ENCODE results near the gene SRSF8.
A peak's percentile ranks its signal among the peaks of the same experiment; 100 is the strongest.

The SRSF8 gene

DNA sequence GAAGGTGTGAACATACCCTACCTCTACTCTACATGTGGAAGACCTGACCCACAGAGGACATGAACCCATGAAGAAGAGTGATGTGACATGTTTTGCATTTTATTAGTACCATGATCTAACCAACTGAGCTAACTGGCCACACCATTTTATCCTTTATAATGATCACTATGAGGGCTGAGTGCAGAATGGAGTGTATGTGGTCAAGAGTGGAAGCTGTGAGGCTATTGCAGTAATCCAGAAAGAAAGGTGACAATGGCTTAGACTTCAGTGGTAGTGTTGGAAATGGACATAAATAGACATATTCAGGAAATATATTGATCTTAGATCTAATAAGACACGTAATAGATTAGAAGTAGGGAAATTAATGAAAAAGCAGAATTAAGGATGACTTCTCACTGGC, 3.8 kb downstream of the SRSF8 start:
- DNase-seq: no peak

DNA sequence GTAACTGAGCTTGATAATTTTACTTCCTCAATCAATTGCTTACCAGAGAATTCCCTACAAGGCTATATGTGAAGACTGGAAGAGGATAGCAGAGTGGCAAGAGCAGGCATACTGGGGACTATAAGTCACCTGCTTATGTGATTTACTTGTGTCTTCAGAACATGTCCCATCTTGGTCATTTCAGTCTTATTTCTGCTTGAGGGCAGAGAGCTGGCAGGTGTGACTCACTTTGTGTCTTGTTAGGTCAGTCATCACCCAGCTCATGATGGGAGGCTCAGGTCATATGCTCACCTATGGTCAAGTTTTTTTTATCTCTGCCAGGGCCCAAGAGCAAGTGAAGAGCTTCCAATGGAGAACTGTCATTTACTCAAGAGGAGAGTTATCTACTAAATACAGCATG, 6.2 kb downstream of the SRSF8 start:
- no peak for DNase-seq

DNA sequence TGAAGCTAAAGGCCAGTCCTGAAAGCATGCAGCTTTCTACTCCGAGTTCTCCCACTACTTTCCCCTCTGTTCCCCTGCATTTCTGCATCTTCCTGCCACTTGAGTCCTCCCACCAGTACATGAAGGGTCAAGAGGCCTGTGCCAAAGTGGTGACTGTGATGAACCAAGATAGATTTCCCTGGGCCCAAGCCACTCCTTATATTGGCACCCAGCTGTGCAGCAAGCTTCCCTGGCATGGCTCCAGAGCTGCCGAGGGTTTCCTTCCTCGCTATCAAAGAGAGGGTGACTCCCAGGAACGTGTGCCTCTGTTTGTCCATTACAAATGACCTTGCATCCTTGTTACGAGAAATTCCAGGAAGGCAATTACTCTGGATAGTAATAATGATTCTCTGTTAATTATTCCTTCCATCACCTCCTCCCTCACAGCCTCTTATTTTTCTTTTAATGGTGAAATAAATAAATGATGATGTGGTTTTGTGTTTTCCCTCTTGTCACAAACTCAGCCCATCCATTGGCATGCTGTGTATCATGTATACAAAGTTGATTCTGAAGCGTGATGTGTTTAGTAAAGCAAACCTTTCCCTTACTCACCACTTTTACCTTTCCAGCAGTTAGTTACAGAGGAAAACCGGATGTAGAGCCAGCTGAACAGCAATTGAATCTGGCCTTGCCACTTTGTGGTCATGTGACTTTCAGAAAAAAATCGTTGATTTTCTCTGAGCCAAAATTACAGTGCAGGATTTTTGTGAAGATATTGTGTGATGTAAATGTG, 8.3 kb downstream of the SRSF8 start:
- no peak for DNase-seq

DNA sequence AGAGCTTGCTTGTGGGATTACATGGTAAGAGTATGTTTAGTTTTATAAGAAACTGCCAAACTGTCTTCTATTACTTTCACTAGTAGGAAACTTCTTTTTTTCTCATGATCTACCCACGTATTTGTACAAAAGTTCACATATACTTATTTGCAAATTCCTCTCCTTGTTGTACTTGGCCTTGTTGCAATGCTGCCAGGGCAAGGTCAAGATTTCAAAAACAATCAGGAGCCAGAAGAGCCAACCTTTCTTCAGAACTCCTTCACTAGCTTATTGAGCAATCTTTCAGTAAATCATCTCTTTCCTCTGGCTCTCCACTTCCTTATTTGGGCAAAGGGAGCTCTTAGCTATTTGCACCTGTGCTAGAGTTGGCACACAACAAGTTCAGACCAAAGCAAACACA, 9.7 kb downstream of the SRSF8 start:
- no peak for DNase-seq

DNA sequence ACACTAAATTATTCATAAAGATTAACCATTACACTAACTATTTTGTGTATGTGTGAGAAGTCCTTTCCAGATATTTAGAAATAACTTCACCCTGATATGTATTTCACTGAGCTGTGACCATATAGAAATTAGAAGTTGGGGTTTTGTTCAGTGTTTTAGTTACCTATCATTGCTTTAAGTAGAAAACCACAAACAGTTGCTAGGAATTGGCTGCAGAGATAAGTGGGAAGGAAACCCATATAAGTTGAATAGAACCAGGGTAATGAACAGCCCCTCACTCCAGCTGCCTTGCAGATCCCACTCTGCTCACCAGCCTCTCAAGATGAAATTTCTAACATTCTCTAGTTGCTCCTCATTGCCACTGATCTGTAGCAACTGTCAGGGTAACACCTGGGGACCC, 10.3 kb downstream of the SRSF8 start:
- DNase-seq: no peak

DNA sequence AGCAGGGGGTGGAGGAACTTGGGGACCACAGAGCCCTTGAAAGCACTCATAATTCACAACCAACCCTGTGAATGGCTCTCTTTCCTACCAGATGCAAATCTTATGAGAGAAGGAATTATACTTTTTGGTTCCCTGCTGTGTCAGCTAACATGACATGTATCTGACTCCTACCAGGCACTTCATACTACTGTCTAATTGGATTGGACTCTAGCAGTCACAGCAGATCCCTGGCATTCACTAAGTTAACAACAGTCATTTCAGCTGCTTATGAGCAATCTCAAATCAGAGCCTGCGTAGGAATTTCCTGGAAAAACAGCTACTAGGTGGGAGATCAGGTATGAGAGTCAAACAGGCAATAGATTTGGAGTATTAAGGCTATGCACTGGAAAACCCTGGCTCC, 11.8 kb downstream of the SRSF8 start:
- DNase-seq: no peak

DNA sequence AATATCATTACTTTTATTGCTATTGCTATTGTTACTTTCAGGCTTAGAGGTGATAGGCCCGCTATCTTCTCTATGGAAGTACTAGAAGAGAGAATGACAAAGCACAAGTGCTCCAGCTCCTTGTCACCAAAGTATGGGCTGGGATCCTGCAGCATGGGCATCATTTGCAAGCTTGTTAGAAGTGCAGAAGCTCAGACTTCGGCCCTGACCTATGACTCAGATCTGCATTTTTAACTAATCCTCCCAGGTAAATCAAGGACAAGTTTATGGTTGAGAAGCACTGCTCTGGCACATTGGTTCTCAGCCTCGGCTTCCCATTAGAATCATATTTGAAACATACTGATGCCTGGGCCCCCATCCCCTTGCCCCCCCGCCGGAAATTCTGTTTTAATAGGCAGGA, 14.3 kb downstream of the SRSF8 start:
- DNase-seq: no peak

DNA sequence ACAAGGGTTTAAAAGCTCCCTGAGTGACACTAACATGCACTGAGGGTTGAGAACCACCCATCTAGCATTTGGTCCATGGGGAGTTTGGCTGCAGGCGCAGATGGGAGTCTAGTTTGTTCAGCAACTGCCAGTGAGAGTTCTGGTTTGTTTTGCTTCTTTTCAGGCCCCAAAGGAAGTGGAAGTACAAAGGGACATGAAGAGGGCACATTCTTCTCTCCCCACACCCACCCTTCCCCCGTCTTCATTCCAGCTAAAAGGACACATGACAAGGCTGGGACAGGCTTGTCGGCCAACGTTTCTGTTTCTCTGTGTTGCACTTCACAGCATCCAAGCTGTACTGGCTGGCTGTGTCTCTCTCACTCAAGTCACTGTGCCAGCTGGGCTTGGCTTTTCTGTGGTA, 14.7 kb downstream of the SRSF8 start:
- DNase-seq: no peak

DNA sequence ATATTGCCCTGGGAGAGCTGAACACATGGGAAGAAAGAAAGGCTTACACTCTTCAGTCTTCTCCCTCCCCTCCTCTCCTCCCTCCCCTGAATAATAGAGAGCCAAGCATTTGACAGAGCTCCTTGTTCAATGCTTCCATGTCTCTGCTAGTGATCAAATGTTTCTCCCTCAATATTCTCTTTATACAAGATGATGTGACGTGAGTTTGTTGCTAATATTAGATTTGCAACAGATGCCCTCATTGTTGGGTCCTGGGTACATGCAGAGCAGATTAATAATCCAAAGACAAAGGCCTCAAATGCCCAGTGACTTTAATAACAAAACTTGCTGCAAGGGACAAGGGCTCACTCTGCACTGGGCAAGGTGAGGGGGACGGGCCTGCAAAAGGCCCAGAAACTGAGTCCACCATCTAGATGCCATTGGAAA, 15.9 kb downstream of the SRSF8 start:
- no peak for DNase-seq

DNA sequence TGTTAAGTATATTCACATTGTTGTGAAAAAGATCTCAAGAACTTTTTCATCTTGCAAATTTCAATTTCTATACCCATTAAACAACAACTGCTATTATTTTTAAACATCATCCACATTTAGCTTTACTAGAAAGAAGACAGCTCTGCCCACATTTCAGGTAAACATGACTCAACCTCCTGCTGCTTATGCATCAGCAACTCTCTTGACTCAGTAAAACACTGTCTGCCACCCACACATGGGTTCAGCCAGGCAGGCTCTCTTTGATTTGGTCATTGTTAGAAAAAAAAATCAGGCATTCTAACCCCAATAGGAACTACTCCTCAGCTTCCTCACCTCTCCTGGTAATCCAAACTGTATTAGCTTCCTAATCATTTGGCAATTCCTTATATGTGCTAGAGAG, 17.8 kb downstream of the SRSF8 start:
- DNase-seq: no peak

DNA sequence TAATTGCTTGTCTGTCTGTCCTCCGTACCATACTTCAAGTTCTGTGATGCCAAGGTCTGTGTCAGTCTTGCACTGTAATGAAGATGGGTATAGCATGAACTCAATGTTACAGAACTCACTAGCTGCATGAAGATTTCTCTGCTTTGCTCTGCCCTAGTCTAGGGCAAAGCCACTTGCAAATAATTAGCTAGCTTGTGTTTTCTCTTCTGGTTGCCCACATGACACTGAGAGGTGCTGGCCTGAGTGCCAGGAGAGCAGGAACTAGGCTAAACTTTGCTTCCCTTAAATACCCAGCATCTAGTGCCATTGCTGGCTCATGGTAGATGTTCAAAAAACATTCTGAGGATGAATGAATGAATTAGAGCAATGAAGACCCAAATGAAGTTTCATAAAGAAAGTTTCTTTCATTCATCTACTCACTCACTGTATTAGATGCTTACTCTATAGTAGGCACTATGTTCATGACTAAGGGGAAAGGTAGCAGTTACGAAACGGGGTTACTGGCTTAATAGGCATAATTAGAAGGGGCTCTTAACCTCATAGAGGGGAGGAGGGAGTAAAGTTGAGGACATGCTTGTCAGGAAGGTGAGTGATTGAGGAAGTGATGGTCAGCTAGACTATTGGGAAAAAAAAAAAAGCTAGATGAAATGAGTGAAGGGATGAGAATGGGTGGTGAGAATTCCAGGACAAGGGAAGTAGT, 18.5 kb downstream of the SRSF8 start:
- DNase-seq: no peak

DNA sequence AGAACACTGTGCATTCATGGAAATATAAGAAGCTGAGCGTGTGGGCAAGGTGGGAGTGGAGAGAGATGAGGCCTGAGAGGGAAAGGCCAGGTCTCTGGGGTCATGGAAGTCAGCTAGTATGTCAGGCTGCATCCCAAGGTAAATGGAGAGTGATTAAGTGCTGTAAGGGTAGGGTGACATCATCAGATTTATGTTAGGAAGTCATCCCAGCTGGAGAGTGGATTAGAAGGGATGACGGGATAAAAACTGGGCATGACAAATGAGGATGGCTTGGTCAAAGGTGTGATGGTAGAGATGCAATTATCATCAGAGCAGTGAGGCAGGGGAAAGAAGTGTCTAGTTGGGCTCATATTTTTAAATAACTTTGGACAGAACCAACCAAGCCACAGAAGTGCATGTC, 19.4 kb downstream of the SRSF8 start:
- no peak for DNase-seq

DNA sequence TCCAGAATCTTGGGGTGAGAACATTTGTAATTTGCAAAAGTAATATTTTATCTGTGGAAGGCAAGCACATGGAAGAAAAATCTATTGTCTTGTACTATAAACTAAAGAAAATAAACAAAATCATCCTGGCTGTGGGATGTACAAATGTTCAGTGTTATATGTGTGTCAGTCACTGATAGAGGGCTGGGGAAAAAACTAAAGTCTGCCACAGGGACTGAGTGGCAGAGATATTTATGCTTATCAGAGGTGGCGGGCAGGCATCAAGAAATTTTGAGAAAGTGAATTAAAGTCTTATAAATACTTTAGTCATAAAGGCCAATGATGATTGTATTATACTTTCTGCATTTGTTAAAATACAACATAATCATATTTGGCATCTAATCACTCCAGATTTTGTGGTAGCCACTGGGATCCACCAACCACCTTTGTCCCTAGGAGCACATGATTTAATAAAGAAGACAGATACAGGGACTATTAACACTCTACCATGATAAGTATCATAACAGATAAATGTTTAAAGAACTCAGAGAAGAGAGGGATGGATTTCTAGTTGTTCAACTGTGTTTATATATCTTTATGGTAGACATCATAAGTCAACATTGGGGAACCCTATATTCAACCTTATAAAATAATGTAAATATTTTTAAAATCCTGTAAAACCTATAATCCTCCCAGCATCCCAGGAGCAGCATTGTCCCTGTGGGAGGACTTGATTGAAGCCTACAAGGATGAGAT, 20.3 kb downstream of the SRSF8 start:
- DNase-seq: no peak

DNA sequence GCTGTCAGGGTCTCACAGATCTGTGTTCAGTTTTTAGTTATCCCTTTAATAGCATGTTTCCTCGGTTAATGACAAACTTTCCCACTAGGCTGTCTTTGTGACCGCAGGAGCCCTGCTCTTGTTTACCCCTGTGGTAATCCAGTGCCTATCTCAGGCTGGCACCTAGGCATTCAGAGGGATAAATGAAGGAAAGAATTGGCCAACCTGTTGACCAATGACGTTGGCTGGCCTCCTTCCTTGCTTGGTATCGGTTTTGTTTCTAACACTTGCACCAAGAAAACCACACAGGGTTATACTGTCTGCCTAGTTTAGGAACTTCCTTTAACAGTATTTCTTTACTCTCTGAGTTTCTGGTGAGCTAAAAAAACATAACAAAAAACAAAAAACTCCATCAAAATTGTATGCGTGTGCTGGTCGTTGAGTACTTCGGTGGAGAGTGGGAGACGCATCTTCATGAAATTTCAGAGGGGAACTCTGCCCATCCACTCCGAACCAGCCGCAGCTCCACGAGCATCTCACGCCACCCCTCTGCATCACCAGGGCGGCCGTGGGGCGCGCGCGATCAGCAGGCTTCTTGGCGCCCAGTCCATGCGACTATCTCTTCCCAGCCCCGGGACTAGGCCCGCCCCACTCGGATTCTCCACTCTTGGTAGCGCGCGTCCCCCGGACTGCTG, 22.4 kb downstream of the SRSF8 start:
- DNase-seq: peak; percentile 31

DNA sequence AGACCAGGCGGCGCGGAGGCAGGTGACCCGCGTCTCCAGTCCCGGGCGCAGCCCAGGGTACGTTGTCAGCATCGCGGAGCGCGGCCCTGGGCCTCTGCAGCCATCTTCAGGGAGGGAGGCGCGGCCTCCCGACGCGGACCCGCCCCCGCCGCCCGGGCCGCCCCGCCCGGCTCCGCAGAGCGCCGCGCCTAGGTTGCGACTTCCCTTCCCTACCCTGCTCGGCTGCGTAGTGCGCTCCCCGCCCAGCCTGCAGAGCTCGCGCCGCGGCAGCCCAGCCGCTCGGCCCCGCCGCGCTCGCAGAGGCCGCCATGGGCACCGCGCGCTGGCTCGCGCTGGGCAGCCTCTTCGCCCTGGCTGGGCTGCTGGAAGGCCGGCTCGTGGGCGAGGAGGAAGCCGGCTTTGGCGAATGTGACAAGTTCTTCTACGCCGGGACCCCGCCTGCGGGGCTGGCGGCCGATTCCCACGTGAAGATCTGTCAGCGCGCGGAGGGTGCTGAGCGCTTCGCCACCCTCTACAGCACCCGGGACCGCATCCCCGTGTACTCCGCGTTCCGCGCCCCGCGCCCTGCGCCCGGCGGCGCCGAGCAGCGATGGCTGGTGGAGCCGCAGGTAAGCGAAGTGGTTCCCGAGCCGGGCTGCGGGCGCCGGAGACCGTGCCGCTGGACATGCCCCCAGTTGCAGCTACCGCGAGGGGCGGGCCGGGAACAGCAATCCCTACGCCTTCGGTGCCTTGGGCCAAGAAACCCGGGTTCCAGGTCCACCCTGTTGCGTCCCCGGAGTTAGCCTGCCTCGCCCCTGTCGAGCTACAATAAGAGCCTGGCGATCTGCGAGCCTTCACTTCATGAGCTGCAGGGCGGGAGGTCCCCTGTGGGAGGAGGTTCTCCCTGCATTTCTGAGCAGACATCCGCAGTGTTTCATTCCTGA, 23.2 kb downstream of the SRSF8 start, which contains the start of gene ENDOD1:
Gene ENDOD1 (plus strand): TSS at position 227 of the 923 bp plus-strand sequence. CDS start 82 bp downstream, at position 309.
- DNase-seq: peak; percentile 89

DNA sequence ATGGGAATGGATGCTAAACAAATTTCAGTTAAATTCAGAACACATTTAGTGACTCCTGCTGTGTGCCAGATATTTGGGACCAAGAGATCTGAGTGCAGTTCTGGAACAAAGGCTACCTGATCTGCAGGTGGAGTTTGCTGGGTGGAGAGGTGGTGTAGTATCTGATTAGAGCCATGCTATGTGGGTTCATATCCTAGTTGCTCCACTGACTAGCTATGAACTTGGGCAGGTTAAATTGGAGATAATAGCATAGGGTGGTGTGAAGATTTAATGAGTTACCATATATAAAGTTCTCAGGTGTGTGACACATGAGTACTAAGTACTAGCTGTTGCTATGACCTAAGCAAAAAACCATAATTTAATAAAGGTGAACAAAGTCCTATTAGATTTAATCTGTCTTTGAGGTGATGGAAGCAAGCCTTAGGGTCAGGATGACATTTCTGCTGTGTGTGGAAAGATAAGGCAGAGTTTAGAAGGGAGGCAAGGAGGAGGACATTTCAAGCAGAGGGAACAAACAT, 25.0 kb downstream of the SRSF8 start:
- DNase-seq: no peak

DNA sequence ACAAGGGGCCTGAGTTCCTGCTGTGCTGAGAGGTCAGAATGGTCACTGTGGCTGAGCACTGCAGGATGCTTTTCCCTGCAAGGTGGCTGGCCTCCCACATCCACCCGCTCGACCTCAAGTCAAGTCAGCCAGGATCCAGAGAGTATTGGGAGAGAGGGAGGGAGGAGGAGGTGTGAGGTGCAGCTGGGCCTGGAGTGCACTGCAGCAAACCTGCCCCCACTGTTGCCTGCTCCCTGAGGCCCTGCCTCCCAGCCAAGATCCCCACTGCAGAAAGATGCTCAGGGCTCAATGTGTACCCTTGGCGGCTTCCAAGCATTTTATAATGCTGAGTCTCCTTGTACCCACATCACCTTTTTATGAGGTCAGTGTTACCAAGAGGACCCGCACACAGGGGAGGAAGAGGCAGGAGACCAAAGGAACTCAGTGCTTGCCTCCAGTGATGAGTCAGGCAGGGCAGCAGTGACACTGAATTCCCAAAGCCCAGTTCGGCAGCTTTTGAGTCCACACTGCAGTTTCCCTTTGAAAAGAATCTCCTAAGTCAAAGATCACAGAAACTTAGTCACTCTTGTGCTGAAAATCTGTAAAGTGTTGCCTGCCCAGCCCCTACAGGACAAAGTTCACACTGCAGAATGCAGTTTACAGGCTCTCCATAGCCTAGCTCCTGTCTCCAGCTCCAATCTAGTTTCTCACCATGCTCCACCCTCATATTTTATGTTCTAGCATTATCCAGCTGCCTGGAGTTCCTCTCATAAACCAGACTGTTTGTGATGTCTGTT, 26.0 kb downstream of the SRSF8 start:
- peak; percentile 25 for DNase-seq

DNA sequence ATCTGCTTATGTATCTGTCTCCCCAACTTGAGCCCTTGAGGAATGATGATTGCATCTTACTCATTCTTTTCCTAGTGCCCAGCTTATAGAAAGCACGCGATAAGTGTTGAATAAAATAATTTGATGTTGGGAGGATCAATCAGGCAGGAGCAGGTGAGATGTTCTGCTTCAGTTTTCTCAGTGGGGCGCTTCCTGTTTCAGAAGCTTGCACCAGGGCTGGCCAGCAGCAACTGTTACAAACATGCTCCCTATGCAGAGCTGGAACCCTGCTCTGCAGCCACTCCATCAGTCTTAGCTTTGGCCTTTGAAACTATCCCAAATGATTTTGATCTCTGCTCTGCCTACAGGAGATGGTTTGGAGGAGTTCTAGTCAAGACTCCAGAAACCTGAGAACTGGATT, 26.8 kb downstream of the SRSF8 start:
- DNase-seq: no peak

DNA sequence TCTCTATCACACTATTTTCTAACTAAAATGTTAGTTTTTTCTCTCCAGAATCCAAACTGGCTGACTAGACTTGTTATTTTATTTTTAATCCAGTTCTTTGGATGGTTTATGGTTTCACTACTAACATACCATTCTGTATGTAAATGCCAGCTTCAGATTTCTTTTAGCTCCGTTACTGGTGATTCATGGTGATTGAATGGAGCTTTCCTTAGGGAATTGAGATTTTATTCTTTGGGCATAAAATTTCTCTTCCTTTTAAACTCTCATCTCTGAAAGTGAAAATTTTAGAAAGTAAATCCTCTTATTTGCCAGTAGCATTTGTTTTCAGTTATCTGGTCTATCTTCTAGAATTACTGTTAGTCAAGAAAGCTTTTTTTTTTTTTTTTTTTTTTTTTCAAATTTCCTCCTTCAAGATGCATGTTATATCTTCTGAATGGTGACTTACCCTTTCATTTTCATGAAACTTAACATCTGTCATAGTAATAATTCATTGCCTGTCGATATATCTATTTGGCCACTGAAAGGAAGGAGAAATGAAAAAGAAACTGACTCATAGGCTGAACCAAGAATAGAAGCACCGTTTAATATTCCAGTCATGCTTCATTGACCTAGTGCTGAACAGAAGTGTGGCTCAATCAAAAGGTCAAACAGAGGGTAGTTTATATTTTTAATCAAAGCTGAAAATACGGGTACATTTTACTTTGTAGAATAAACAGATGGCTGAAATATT, 29.3 kb downstream of the SRSF8 start:
- DNase-seq: no peak

DNA sequence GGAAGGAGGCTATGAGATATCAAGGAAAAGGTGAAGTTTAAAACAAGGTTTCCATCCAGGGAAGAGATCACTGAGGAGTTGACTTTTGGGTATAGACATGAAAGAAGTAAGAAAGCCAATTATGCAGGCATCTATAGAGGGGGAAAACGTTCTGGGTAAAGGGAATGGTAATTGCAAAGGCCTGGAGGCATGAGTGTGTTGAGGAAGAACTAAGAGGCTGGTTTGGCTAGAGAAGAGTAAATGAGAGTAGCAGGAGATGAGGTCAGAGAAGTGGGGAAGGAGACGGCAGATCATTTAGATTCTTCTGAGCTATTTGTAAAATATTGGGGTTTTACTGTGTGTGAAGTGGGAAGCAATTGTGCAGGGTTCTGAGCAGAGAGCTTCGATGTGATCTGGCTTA, 30.5 kb downstream of the SRSF8 start:
- no peak for DNase-seq
